Activated CD4-positive, CD25-positive, alpha-beta regulatory T cell treated with anti-CD3 and anti-CD28 coated beads, Interleukin-2, amount 50 U/mL, for 16 hours (primary cell): ENCODE measurements around the gene CIRBP.

Experiments used
- DNase-seq: peaks from one replicate; pipeline ENCODE4 v3.0.0-alpha.2; 2020; ENCODE audit warnings: low read depth, low spot score

CIRBP gene

DNA sequence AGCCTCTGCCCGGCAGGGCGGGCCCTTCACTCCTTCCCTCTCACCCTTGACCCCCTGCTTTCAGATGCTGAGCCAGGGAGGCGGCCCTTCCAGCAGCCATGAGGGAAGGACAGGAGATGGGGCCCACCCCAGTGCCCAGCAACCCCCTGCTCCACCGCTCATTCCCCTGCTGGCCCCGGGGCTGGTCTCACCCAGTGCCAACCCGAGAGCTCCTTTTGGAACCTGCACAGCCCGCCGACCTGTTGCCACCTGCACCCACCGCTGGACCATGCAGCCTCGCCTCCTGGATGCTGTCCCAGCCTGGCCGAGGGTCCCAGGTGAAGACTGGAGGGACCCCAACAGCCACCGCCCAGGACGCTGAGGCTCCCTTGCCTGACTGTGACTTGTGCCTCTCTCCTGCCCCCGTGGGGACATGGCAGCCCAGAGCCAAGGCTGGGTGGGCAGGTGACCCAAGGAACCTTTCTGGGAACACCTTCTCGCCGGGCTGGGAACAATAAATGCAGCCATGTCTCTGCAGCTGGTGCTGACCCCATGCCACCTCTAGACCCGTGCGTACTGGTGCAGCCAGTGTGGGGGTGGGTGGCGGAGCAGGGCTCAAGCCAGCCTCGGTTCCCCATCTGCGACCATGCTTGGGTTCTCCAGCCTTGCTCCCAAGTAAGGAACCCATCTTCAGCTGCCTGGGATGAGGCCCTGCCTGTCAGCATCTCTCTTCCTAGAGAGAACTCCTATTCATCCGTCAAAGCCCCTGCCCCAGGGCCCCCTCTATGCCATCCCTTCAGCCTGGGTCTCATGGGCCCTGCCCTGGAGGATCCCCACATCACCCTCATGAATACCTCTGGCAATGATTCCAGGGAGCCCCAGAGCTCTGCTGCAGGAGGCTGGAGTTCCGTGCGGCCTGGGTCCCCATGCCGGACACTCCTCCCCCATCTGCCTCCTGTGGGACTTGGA, 9.9 kb downstream of the CIRBP start:
- no peak for DNase-seq

DNA sequence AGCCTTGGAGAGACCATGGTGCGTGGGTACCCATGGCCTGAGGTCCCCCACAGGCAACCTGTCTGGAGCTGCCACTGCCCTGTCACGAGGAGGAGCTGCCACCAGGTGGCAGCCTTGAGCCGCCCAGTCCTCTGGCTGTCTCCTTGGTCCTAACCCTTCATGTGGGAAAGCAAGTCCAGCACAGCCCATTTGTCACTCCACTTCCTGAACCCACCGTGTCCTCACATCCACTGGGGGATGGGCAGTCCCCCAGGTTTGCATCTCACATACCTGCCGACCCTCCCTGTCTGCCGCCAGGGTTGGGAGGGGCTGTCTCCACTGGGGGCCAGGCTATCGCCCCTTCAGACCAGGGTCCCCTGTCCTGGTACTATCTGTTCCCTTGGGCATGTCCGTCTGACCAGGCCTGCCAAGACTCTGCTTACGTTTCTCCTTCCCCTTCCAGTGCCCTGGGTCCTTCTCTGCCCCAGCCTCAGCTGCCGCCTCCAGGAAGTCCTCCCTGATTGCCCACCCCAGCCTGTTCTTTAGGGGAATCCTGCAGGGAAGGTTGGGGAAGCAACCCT, 10.7 kb downstream of the CIRBP start:
- DNase-seq: no peak

DNA sequence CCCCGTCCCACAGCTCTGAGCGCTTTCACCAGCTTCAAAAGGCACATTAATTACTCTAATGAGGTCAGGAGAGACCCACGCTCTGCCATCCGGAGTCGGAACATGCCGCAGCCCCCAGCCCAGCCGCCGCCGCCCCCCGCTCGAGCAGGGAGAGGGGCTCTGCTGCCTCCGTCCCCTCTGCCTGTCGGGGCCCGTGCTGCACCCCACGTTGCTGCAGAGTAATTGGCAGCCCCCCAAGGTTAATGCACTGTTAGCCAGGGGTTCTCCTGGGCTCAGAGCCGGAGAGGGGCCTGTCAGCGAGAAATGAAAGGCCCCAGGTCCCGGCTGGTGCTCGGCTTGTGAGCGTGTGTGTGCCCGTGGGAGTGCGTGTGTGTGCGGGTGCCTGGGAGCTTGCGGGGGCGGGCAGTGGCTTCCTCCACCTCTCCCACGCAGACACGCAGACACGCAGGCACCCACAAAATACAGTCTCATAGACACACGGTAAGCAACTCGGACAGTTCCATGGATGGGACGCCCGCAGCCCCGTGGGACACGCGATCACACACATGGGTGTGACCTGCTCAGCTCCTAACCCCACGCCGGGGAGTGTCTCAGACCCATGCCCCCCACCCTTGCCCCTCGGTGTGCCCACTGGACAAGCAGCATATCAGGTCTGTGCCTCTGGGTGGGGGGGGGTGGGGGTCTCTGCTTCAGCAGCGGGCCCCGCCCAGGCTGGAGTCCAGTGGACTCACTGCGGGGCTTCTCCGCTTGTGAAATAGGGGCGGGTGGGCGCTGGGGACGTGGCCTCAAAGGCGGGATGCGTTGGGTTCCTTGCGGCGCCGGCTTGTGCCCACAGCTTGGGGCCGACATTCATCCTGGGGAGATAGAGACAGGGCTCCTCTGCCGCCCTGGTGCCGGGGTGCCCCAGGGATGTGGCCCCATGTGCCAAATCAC, 11.8 kb downstream of the CIRBP start:
- no peak for DNase-seq

DNA sequence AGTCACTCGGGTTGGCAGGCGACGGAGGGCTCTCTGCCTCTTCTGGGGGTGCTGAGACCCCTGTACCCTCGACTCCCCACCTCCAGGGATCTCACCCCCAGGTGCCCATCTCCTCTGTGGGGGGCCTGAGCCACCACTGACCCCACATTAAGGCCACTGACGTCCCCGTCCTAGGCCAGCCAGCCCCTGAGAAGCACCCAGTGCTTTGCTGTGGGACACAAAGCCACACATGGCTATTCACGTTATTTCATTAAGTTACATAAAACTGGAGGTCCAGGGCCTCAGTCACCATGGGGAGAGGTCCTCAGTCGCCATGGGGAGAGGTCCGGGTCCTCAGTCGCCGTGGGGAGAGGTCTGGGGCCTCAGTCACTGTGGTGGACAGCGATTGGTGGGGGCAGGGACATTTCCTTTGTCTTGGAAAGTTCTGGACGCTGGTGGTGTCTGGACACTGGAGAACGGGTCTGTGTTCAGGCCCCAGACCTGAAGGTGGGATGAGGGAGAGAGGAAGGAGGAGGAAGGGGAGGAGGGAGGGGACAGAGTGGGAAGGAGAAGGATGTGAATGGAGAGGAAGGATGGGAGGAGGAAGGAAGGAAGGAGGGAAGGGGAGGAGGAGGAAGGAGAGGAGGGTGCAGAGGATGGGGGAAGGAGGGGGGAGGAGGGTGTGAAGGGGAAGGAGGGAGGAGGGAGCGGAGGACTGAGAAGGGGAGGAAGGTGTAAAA, 12.6 kb downstream of the CIRBP start:
- no peak for DNase-seq

DNA sequence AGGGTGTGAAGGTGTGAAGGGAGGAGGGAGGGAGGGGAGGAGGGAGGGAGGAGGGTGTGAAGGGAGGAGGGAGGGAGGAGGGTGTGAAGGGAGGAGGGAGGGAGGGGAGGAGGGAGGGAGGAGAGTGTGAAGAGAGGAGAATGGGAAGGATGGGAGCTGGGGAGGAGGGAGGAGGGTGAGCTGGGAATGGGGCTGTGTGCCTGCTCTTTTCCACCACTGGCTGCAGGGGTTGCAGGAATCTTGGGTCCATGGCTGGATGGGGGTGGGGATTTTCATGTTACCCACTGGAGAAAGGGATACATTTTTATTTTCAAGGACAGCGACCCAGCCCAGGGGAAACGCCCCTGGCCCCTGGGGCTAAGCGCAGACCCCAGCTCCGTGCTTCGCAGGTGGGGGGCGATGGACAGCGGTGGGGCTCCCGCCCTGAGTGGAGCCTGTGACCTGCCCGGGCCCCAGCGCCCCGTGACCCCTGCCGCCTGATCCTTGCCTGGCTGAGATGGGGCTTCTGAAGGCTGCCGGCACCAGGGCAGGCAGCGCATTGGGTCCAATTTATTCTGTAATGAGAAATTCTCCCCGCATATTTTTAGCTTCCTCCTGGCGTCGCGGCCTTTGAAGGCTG, 13.6 kb downstream of the CIRBP start:
- no peak for DNase-seq

DNA sequence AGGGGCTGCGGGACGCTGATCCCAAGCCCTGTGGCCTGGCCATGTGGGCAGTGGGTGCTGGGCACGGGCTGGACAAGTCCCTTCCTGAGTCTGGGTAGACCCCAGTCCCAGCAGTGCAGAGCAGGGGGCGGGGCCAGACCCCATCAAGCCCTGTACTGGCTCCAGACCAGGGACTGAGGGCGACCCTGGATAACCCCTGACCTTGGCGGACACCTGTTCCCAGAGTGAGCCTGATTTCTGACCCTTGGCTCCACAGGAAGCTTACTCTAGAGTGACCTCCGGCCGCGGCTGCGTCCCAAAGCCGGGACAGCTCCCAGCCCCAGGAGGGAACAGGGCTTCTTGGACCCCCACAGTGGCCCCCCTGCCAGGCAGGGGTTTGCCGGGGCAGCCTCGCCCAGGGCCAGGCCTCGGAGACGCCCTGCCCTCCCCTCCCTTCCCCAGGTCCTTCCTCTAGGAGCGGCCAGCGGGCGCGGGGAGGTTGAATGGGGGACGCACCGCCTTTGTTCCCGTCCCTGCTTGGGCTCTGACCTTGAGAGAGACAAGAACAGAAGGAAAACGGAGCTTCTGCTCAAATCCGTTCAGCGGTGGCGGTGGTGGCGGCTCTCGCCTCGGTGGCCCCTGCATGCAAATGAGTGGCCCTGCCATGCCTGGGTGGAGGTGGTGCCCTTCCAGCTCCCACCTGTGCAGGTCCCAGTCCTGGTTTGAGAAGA, 14.2 kb downstream of the CIRBP start:
- no peak for DNase-seq

DNA sequence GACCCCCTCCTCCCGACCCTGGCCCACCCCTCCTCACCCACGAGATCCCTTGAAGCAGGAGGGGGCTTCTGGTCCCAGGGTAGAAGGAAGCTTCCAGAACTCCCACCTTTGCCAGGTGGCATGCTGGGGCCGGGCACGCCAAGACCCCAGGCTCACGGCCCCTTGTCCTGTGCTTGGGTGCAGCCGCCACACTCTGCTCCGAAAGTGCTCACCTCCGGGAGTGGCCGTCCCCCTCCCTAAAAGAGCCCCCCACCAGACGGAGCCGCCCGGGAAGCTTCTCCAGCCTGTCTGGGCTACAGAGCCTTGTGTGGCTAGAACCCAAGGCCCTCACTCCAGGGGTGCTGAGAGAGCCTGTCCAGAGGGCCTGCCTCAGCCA, 14.8 kb downstream of the CIRBP start:
- DNase-seq: no peak

DNA sequence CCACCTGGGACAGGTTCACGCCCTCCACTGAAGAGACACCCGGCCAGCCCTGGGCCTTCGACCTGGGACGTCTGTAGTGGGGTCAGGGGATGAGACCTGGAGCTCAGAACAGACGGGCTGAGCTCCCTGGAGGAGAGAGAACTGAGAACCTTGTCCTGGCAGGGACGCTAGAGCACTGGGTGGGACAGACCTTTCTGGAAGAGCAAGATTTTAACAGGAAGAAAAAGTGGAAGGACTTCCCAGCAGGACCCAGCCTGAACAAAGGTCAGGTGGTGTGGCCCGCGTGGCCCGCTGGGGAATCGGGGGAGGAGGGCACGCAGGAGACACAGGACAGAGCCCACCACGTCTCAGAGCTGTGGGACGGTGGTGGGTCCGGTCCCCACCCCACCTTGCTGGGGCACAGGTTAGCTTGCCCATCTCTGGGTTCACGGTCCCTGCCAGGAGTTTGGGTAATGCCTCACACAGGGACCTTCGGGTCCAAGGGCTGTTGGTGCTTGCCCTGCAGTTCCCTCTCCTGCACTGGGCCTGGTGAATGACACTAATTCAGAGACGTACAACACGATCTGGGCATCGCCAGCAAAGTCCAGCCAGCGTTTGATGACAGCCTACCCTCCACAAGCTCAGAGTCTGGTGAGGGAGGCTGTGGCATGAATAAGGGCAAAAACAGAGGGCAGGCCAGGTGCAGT, 15.3 kb downstream of the CIRBP start:
- DNase-seq: no peak

DNA sequence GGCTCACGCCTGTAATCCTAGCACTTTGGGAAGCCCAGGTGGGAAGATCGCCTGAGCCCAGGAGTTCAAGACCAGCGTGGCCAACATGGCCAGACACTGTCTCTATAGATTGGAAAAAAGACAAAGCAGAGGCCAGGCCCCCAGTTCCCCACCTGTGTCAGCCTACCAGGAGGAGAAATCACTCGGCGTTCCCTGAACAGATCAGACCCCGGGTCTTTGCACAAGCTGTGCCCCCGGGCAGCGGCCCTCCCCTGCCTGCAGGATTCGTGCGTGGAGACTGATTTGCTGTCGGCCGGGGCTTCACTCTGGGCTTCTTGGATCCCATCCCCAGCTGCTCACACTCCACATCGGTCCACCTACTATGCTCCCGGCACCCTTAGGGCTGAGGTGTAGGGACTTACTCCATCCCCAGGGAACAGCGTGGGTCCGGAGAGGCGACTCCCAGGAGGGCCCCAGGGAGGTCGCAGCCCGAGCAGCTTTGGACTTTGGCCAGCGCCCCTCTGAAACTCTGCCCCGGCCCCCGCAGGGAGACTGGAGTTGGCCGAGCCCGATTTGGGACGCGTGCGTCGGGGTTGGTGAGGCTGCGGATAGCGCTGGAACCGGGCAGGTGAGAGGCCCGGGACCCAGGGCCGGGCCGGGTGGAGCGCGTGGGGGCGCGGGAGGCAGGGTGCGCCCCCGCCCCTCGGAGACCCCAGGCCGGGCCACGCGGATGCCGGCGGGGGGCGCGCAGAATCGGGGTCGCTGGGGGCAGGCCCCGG, 16.0 kb downstream of the CIRBP start:
- no peak for DNase-seq

DNA sequence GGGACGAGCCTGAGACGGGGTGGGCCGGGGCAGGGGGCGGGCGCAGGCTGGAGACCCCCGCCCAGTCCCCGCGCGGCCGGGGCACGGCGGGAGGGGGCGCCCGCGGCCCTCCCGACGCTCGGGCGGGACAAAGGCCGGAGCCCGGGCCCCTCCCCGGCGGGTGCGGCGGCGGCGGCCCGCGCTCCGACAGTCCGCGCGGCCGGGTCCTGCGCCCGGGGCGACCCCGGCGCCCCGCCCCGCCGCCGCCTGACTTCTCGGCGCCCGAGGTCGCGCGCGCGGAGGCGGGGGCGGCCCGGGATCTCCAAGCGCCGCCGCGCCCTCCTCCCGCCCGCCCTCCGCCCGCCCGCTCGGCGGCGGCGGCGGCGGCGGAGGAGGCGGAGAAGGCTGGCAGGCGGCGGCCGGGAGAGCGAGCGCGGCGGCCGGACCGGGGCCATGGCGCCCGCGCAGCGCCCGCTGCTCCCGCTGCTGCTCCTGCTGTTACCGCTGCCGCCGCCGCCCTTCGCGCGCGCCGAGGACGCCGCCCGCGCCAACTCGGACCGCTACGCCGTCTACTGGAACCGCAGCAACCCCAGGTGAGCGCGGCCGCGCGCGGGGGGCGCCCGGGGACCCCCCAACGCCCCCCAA, 16.7 kb downstream of the CIRBP start, which contains the start of gene EFNA2:
Gene EFNA2 (plus strand): TSS at position 137 of the 624 bp plus-strand sequence. CDS start 296 bp downstream, at position 433.
- no peak for DNase-seq

DNA sequence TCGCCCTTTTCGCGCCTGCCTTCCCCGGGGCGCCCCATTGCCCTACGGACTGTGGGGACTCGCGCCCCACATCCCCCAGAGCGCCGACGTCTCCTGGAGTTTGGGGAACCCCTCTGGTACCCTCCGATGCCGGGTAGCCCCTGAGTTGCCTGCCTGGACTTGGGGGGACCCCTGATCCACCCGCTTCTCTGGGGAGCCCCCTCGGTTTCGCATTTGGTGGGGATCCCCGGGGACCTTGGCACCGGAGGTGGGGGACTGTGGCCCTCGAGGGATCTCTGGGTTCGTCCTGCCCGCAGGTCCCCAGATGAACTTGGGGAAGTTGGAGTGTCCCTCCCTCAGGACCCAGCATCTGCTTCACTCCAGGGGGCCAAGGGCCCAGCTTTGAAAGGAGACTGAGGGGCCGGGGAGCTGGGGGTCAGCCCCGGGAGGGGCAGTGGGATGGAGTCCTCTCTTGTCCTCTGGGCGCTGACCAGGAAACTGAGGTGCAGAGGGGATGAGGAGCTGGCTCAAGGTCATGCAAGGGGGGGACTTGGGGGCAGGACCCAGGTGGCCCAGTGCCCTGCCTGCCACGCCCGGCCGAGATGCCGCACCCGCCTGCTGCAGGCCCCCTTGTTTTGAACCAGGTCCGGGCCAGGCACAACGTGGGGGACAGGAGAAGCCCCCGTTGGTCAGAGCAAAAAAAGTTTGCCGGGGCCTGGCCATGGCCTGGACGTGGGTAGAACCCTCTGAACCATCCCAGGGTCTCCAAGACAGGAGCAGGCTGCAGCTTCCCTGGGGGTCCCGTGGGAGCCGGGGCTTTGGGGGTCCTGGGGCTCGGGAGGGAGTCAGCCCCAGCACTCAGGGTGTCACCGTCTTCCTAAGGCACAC, 17.6 kb downstream of the CIRBP start:
- DNase-seq: no peak

DNA sequence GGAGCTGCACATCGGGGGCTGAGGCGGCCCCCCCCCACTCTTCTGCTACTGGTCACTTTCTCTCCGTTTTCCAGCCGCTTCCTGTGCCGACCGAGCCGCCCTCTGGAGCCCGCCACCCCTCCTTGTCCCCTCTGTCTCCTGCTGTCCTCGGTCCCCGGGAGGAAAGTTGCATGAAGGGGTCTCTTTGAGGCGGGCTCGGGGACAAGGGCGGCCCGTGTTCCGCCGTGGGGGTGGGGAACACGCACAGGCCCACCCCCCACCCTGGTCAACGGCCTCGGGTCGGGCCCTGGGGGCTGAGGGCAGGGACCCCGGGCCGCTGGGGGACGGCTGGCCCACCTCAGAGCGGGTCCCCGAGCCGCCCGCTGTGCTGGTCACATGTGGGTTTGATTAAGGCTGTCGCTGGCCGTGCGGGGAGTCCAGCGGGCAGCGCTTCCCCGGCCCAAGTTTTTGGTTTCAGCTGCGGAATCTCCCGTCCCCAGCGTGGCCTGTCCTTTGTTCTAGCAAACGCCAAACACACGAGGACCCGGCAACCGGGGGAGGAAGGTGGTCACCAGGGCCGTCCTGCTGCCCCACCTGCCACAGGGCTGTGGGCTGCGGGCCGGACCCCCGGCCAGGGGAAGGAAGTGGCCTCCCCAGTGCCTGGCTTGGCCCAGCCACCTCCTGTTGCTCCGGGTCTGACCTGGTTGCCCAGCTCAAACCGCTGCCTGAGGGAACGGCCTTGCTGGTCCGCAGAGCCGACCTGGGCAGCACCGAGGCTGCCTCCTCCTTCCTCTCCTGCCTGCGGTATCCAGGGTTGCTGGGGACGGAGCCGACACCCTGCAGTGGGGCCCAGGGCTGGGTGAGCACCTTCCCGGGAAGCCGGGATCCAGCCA, 18.5 kb downstream of the CIRBP start:
- DNase-seq: no peak

DNA sequence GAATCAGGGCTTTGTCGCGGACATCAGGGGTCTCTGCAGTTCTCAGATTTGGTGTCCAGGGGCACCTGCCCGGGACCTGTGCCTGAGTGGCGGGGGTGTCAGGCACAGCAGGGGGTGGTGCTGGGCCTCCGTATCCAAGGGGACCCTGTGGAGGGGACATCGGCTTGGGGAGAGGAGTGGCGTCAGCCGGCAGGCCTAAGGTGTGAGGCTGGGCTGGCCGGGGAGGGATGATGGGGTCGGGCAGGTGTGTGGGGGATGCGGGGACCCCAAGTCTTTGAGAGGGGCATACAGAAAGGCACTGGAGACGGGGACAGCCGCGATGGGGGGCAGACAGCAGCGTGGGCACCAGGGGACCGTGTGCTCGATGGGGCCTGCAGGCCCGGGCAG, 19.1 kb downstream of the CIRBP start:
- DNase-seq: no peak

DNA sequence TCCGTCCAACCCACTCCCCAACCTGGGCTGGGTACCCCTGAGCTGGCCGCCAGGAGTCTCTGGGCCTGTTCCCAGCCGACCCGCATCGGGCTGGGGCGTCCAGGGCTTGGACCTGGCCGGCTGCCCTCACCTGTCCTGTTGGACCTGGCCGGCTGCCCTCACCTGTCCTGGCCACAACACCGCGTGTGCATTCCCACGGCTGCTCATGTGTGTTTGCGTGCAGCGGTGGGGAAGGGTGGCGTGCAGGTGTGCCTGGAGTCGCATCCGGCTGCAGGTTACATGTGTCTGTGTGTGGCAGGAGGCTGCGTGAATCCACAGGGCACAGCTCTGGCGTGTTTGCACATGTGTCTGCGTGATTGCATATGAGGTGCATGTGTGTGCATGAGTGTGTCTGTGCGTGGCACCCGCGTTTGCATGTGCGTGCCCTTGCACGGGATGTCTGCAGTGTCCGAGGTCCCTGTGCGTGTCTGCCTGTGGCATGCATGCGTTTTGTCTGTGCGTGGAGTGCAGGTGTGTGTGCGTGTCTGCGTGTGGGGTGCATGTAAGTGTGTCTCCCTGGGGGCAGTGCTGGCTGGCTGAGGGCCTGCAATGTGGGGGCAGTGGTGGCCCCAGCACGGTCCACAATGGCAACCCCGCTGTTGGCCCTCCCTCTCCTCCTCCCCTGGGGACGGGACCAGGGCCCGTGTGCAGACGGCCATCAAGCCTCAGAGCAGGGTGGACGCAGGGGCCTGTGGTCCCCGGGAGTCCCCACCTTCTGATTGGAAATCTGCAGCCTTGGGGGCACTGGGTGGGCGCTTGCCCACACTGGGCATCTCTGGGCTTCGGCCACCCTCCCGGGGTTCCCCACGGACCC, 19.9 kb downstream of the CIRBP start:
- no peak for DNase-seq

DNA sequence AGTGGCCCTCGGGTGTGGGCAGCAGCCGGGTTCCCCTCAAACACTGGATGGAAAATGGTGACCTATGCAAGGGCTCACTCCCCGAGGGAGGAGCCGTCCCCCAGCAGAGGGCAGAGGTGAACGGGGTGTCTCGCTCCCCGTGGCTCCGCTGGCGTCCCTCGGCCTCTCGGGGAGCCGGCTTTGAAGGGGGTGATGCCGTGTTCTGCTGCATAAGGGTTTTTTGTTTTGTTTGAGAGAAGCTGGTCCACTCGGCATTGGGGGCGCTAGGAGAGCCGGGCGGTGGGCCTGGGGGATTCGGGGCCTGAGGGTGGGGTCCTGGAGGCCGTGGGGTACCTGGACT, 20.5 kb downstream of the CIRBP start:
- no peak for DNase-seq

DNA sequence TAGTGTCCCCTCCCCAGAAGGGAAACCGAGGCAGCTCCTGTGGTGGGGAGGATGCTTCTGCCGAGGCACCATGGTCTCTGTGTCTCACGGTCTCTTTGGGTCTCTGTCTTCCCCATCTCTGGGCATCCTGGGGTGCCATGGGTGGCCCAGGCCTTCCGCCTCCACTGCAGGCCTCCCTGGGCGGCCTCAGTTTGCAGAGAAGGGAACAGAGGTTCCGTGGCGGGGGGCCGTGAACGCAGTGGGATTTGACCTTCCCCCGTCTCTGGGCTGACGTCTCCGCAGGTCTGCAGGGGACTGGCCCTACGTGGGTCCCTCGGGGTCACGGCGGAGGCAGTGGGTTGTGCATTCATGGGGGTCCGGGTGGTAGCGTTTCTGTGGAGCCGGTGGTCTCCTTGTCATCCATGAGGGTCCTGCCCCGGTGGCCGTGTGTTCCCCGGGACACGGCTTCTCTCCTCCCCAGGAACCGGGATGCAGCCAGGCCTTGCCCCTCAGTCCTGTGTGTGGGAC, 21.1 kb downstream of the CIRBP start:
- no peak for DNase-seq
